Lower lobe of right lung (tissue), 2 donors: ENCODE data around the gene APC. TPM values are rescaled to one million over a fixed set of nuclear protein-coding genes. Genes with fewer than 3 reads are reported as not detected.

Experiments
- ATAC-seq, 2 donors: fragments of 200-7000 bp; cut with Tn5 transposase; one replicate each; pipeline ENCODE4 v1.9.1; 2020 to 2022; ENCODE audit warnings: mild to moderate bottlenecking in 2 of 2, moderate library complexity in 2 of 2
- DNase-seq: peaks from one replicate; pipeline ENCODE4 v3.0.0-alpha.2; 2020
- H3K27ac ChIP-seq: fragments of 200-600 bp; one replicate; pipeline ENCODE4 v1.8.0; 2022
- H3K27me3 ChIP-seq: fragments of 200-600 bp; one replicate; pipeline ENCODE4 v1.8.0; 2022; ENCODE audit warnings: low read depth
- H3K36me3 ChIP-seq: fragments of 200-600 bp; one replicate; pipeline ENCODE4 v1.8.0; 2022; ENCODE audit warnings: mild to moderate bottlenecking
- H3K4me1 ChIP-seq: fragments of 200-600 bp; one replicate; pipeline ENCODE4 v1.8.0; 2022
- H3K4me3 ChIP-seq: fragments of 200-600 bp; one replicate; pipeline ENCODE4 v1.8.0; 2022; ENCODE audit warnings: mild to moderate bottlenecking
- H3K9me3 ChIP-seq: fragments of 200-600 bp; one replicate; pipeline ENCODE4 v1.8.0; 2022
- intact Hi-C: fragments of 100-400 bp; cut with DNase I; formaldehyde crosslinking; loops from one replicate; pipeline ENCODE4 v1.11.0; 2022
- total RNA-seq: library from RNA; stranded (reverse); fragmentation: NEBNext Ultra II Directional; extraction: Animal tissue kit (Norgen Biotek cat#: 25700); gene quantifications from one replicate; pipeline ENCODE4 v1.2.1, GENCODE V29; 2021
- TF ChIP-seq, protein P1 (sequence below): fragments of 200-600 bp; IDR thresholded peaks from one replicate; pipeline ENCODE4 v1.8.0; 2022; ENCODE audit warnings: antibody characterized with exemption, mild to moderate bottlenecking
- donor health status: DM: no; HTN: yes; CAD: no; lungs with severe emphysema.

The APC gene
- total RNA-seq, 1 donor from 2014 or later, result 47.7 TPM

DNA sequence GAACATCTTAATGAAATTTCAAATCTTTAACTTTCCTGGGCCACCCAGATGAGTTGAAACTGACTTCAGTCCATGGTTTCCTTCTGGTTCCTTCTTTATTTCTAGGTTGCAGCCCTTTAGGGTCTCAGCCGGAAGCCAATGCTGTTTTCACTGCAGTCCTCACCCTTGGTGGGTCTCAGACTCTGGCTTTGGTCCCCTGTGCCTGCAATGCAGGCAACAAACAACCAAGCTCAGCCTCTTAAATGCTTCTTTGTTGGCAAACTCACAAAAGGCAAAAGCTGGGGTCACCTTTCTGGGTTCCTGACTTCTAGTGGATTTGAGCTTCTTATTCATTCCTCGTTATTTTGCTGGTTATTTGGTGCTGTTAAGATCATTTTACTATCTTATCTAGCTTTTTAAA, 19.3 kb upstream of the APC start:
- Histone ChIP-seq H3K9me3 (no peaks in the 10 kb centered on the region), H3K4me3 (no peak overlapping the region), H3K27ac (no peak overlapping the region), H3K27me3 (no peaks in the 10 kb centered on the region), H3K4me1 (peaks cover 18% of the 10 kb centered on the region), H3K36me3 (no peaks in the 10 kb centered on the region)
- DNase-seq (no peak), ATAC-seq (no peak)
- intact Hi-C loops, result no loop called here
- TF ChIP-seq, protein P1, sequence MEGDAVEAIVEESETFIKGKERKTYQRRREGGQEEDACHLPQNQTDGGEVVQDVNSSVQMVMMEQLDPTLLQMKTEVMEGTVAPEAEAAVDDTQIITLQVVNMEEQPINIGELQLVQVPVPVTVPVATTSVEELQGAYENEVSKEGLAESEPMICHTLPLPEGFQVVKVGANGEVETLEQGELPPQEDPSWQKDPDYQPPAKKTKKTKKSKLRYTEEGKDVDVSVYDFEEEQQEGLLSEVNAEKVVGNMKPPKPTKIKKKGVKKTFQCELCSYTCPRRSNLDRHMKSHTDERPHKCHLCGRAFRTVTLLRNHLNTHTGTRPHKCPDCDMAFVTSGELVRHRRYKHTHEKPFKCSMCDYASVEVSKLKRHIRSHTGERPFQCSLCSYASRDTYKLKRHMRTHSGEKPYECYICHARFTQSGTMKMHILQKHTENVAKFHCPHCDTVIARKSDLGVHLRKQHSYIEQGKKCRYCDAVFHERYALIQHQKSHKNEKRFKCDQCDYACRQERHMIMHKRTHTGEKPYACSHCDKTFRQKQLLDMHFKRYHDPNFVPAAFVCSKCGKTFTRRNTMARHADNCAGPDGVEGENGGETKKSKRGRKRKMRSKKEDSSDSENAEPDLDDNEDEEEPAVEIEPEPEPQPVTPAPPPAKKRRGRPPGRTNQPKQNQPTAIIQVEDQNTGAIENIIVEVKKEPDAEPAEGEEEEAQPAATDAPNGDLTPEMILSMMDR, result no peak

DNA sequence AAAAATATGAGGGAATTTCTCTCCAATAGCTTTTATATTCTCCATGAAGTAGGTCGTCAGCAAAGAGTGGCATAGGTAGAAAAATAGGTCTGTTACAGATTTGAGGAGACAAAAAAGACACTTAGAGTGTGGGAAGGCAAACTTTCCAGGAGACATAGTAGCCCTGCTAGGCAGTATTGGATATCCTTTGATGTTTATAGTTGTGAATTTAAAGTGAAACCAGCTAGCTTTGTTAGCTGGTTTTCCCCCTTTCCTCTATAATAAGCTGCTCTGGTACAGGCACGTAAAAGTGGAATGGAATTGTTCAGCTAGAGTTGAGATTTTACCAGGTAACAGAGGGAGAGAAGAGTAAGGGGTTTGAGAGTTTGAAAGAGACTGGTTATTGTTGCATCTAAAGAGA, 17.1 kb upstream of the APC start:
- no peaks in the 10 kb centered on the region for H3K36me3 ChIP-seq
- DNase-seq (no peak), ATAC-seq (no peak)
- no peaks in the 10 kb centered on the region for H3K9me3 ChIP-seq
- intact Hi-C loops, result no loop called here
- peaks cover 4% of the 10 kb centered on the region for H3K4me1 ChIP-seq
- no peak overlapping the region for H3K27ac ChIP-seq
- TF ChIP-seq, protein P1, result no peak
- H3K27me3 ChIP-seq, result no peaks in the 10 kb centered on the region
- H3K4me3 ChIP-seq, result no peak overlapping the region

- no peak overlapping the region for H3K4me3 ChIP-seq
- DNase-seq, result no peak
- H3K9me3 ChIP-seq, result no peaks in the 10 kb centered on the region
- no peak for ATAC-seq
- H3K27me3 ChIP-seq, result no peaks in the 10 kb centered on the region
- no peak overlapping the region for H3K27ac ChIP-seq
- TF ChIP-seq, protein P1, result no peak
- H3K36me3 ChIP-seq, result no peaks in the 10 kb centered on the region
- H3K4me1 ChIP-seq, result no peaks in the 10 kb centered on the region
- intact Hi-C loops, result no loop called here
These were observed 12.8 kb upstream of the APC start for GRCh38 chr5:112724901-112725300.

DNA sequence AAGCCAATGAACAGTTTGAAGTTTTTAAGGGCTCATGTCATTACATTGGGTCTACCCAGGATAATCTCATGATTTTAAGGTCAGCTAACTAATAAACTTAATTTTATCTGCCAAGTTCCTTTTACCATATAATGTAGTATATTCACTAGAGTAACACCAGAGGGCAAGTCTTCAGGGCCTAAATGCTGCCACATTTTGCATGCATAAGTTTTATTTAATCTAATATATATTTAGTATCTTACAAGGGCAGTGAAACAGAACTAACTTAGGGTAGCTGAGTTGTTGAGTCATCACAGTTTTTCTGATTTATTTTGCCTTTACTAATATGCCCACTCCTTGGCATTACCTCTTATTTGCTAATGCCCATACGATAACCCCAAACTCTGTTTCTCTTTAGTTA, 8.1 kb upstream of the APC start:
- TF ChIP-seq, protein P1, result no peak
- DNase-seq, result no peak
- Histone ChIP-seq H3K27me3 (no peaks in the 10 kb centered on the region), H3K4me1 (no peaks in the 10 kb centered on the region), H3K4me3 (no peak overlapping the region), H3K9me3 (no peaks in the 10 kb centered on the region), H3K36me3 (no peaks in the 10 kb centered on the region), H3K27ac (no peak overlapping the region)
- intact Hi-C loops, result no loop called here
- no peak for ATAC-seq

DNA sequence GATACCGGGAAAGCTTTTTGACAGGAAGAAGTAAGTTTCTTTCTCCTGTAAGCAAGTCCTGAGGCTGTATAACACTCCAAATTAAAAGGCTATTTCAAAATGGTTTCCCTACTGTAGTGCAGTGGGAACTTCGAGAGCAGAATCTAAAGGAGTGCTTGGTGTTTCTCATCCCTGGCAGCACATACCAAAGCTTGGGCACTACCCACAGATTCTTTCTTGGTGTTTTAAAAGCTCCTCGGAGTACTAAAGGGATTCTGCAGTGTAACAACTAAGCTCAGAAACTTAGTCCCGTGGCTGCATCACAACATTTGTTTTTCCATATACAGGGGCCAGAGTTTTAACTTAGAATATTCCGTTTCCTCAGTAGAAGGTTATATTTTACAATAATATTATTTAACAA, 5.6 kb upstream of the APC start:
- H3K4me3 ChIP-seq, result no peak overlapping the region

More for the DNA sequence above, 5.6 kb upstream of the APC start:
- H3K9me3 ChIP-seq, result no peaks in the 10 kb centered on the region
- TF ChIP-seq, protein P1, result no peak
- peaks cover 6% of the 10 kb centered on the region for H3K4me1 ChIP-seq
- H3K27ac ChIP-seq, result no peak overlapping the region
- ATAC-seq (no peak), DNase-seq (no peak)
- no peaks in the 10 kb centered on the region for H3K27me3 ChIP-seq
- no peaks in the 10 kb centered on the region for H3K36me3 ChIP-seq
- intact Hi-C loops, result no loop called here
